Measurements from ENCODE around the gene PROSER3.
"Not testable (repeated sequence)": the region's sequence is repeated elsewhere in the genome, so short reads cannot be mapped to it uniquely, and the experiment has no call there.

The PROSER3 gene

GRCh38 chr19:35751839-35752745, 5.9 kb upstream of the PROSER3 start:
- DNase-seq (ENCODE audit: extremely low spot score, insufficient read length, low read depth): no peak
- no peak for FAIRE-seq

GRCh38 chr19:35752746-35753350, 5.1 kb upstream of the PROSER3 start:
- FAIRE-seq: no peak
- DNase-seq (ENCODE audit: extremely low spot score, insufficient read length, low read depth): no peak

- FAIRE-seq: no peak
- DNase-seq (ENCODE audit: extremely low spot score, insufficient read length, low read depth): no peak
These were observed 4.2 kb upstream of the PROSER3 start for GRCh38 chr19:35753634-35754369.

GRCh38 chr19:35754370-35755130, 3.4 kb upstream of the PROSER3 start:
- no peak for DNase-seq (ENCODE audit: extremely low spot score, insufficient read length, low read depth)
- no peak for FAIRE-seq

- FAIRE-seq (no peak), DNase-seq (ENCODE audit: extremely low spot score, insufficient read length, low read depth) (no peak)
These were observed 2.8 kb upstream of the PROSER3 start for GRCh38 chr19:35755131-35755549.

GRCh38 chr19:35755550-35756376, 2.2 kb upstream of the PROSER3 start:
- DNase-seq (ENCODE audit: extremely low spot score, insufficient read length, low read depth): no peak
- no peak for FAIRE-seq

GRCh38 chr19:35756377-35757230, 1.4 kb upstream of the PROSER3 start, which contains the start of gene HSPB6:
TSS of gene HSPB6 (minus strand) at chr19:35757029. CDS start at chr19:35757008, 21 bp downstream.
- FAIRE-seq (no peak), DNase-seq (ENCODE audit: extremely low spot score, insufficient read length, low read depth) (no peak)

- DNase-seq (ENCODE audit: extremely low spot score, insufficient read length, low read depth) (no peak), FAIRE-seq (no peak)
These were observed 686 bp upstream of the PROSER3 start for GRCh38 chr19:35757231-35757748.

- DNase-seq (ENCODE audit: extremely low spot score, insufficient read length, low read depth): no peak
- FAIRE-seq: no peak
These were observed 1.7 kb downstream of the PROSER3 start for GRCh38 chr19:35759697-35760096.

- FAIRE-seq: no peak
- no peak for DNase-seq (ENCODE audit: extremely low spot score, insufficient read length, low read depth)
These were observed 2.9 kb downstream of the PROSER3 start for GRCh38 chr19:35760711-35761349.

- FAIRE-seq (no peak), DNase-seq (ENCODE audit: extremely low spot score, insufficient read length, low read depth) (no peak)
These were observed 6.7 kb downstream of the PROSER3 start for GRCh38 chr19:35764432-35765315.

- FAIRE-seq: no peak
- DNase-seq (ENCODE audit: extremely low spot score, insufficient read length, low read depth): no peak
These were observed 8.7 kb downstream of the PROSER3 start for GRCh38 chr19:35766571-35767104.

GRCh38 chr19:35767288-35768081, 9.5 kb downstream of the PROSER3 start:
- no peak for DNase-seq (ENCODE audit: extremely low spot score, insufficient read length, low read depth)
- FAIRE-seq: no peak

- DNase-seq (ENCODE audit: extremely low spot score, insufficient read length, low read depth) (no peak), FAIRE-seq (no peak)
These were observed 10.1 kb downstream of the PROSER3 start for GRCh38 chr19:35768082-35768421.

GRCh38 chr19:35772362-35772761, 14.4 kb downstream of the PROSER3 start:
- not testable (repeated sequence) for FAIRE-seq; DNase-seq (ENCODE audit: extremely low spot score, insufficient read length, low read depth)
